ENCODE results near the gene PCDHGB4.
A peak's percentile ranks its signal among the peaks of the same experiment; 100 is the strongest.
"Not testable (repeated sequence)": the region's sequence is repeated elsewhere in the genome, so short reads cannot be mapped to it uniquely, and the experiment has no call there.

Gene PCDHGB4

DNA sequence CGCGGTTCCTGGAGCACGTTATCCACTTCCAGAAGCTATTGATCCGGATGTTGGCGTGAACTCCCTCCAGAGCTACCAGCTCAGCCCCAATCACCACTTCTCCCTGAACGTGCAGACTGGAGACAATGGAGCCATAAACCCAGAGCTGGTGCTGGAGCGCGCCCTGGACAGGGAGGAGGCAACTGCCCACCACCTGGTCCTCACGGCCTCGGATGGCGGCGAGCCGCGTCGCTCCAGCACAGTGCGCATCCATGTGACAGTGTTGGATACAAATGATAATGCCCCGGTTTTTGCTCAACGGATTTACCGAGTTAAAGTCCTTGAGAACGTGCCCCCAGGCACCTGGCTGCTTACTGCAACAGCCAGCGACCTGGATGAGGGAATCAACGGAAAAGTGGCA is 15.9 kb downstream of the PCDHGB4 start:
- H3K79me2 ChIP-seq: no peaks in the 10 kb centered on the region
- no peak for TF ChIP-seq CTCF (IDR thresholded peaks at IDR 0.05)
- H3K9ac ChIP-seq: no peak overlapping the region
- H3K4me3 ChIP-seq (ENCODE audit: low read depth, low read length): no peak overlapping the region
- no peaks in the 10 kb centered on the region for H3K27me3 ChIP-seq (ENCODE audit: control insufficient read depth, insufficient read depth, low read length)
- H3K4me1 ChIP-seq: no peaks in the 10 kb centered on the region
- H3K27ac ChIP-seq: no peak overlapping the region
- no peaks in the 10 kb centered on the region for H3K36me3 ChIP-seq (ENCODE audit: control insufficient read depth, insufficient read depth, low read length)
- H3K9me3 ChIP-seq (ENCODE audit: control insufficient read depth, low read length): peaks cover 9% of the 10 kb centered on the region
- H3K4me2 ChIP-seq (ENCODE audit: low read length): no peak overlapping the region
- no peak overlapping the region for H2AFZ ChIP-seq

DNA sequence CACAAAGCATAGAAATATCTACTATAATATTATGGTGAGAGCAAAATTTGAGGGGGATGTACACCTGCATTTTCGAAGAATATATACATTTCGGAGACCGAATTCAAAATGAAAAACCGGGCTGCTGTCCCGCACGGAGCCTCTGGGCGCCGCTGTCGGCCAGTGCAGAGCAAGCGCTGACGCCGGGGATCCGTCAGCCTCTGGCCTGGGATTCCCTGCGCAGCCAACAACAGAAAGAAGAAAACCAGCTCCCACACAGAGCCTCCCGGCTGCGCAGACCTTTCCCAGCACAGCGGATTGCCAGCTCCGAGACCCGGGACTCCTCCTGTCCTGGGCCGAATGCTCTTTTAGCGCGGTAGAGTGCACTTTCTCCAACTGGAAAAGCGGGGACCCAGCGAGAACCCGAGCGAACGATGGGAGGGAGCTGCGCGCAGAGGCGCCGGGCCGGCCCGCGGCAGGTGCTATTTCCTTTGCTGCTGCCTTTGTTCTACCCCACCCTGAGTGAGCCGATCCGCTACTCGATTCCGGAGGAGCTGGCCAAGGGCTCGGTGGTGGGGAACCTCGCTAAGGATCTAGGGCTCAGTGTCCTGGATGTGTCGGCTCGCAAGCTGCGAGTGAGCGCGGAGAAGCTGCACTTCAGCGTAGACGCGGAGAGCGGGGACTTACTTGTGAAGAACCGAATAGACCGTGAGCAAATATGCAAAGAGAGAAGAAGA is 20.4 kb downstream of the PCDHGB4 start, which contains the start of gene PCDHGB6:
Gene PCDHGB6 (plus strand): TSS at position 232 of the 716 bp plus-strand sequence. CDS start 182 bp downstream, at position 414.
- not testable (repeated sequence) for H3K27ac ChIP-seq

DNA sequence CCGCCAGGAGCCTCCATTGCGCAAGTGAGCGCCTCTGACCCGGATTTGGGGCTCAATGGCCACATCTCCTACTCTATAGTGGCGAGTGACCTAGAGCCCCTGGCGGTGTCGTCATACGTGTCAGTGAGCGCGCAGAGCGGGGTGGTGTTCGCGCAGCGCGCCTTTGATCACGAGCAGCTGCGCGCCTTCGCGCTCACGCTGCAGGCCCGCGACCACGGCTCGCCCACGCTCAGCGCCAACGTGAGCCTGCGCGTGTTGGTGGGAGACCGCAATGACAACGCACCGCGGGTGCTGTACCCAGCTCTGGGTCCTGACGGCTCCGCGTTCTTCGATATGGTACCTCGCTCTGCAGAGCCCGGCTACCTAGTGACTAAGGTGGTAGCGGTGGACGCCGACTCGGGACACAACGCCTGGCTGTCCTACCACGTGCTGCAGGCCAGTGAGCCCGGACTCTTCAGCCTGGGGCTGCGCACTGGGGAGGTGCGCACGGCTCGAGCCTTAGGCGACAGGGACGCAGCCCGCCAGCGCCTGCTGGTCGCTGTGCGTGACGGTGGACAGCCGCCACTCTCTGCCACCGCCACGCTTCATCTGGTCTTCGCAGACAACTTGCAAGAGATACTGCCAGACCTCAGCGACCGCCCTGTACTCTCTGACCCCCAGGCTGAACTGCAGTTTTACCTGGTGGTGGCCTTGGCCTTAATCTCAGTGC is 22.3 kb downstream of the PCDHGB4 start:
- peaks cover 6% of the 10 kb centered on the region for H3K9me3 ChIP-seq (ENCODE audit: control insufficient read depth, low read length)
- H3K4me3 ChIP-seq (ENCODE audit: low read depth, low read length): no peak overlapping the region
- no peak overlapping the region for H2AFZ ChIP-seq
- H3K9ac ChIP-seq: no peak overlapping the region
- H3K4me2 ChIP-seq (ENCODE audit: low read length): no peak overlapping the region
- peaks cover 5% of the 10 kb centered on the region for H3K36me3 ChIP-seq (ENCODE audit: control insufficient read depth, insufficient read depth, low read length)
- TF ChIP-seq CTCF (IDR thresholded peaks at IDR 0.05): no peak
- no peaks in the 10 kb centered on the region for H3K27me3 ChIP-seq (ENCODE audit: control insufficient read depth, insufficient read depth, low read length)
- H3K79me2 ChIP-seq: no peaks in the 10 kb centered on the region
- H3K27ac ChIP-seq: no peak overlapping the region
- no peaks in the 10 kb centered on the region for H3K4me1 ChIP-seq

More for the DNA sequence above, 20.4 kb downstream of the PCDHGB4 start, which contains the start of gene PCDHGB6:
- H2AFZ ChIP-seq; H3K4me1 ChIP-seq; H3K4me2 ChIP-seq (ENCODE audit: low read length); H3K9ac ChIP-seq; H3K79me2 ChIP-seq; H3K36me3 ChIP-seq (ENCODE audit: control insufficient read depth, insufficient read depth, low read length); H3K27me3 ChIP-seq (ENCODE audit: control insufficient read depth, insufficient read depth, low read length): not testable (repeated sequence)
- Histone ChIP-seq H3K4me3 (ENCODE audit: low read depth, low read length) (peak within 1 kb of the TSS; percentile 17), H3K9me3 (ENCODE audit: control insufficient read depth, low read length) (peaks cover 10% of the 10 kb centered on the region)

DNA sequence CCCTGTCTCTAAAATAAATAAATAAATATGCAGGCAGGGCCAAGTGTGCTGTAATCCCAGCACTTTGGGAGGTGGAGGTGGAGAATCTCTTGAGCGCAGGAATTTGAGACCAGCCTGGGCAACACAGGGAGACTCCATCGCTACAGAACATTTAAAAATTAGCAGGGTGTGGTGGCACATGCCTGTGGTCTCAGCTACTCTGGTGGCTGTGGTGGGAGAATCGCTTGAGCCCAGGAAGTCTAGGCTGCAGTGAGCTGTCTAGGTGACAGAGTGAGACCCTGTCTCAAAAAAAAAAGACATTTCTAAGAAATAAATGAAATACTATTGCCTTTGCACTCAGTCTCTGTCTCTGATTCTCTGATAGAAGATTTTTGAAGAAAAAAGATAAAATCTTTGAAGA is 24.1 kb downstream of the PCDHGB4 start:
- Histone ChIP-seq H2AFZ (no peak overlapping the region), H3K79me2 (no peaks in the 10 kb centered on the region), H3K4me1 (no peaks in the 10 kb centered on the region), H3K4me2 (ENCODE audit: low read length) (no peak overlapping the region), H3K4me3 (ENCODE audit: low read depth, low read length) (no peak overlapping the region), H3K27me3 (ENCODE audit: control insufficient read depth, insufficient read depth, low read length) (no peaks in the 10 kb centered on the region), H3K9ac (no peak overlapping the region), H3K27ac (no peak overlapping the region), H3K9me3 (ENCODE audit: control insufficient read depth, low read length) (peaks cover 6% of the 10 kb centered on the region), H3K36me3 (ENCODE audit: control insufficient read depth, insufficient read depth, low read length) (peaks cover 5% of the 10 kb centered on the region)
- no peak for TF ChIP-seq CTCF (IDR thresholded peaks at IDR 0.05)

DNA sequence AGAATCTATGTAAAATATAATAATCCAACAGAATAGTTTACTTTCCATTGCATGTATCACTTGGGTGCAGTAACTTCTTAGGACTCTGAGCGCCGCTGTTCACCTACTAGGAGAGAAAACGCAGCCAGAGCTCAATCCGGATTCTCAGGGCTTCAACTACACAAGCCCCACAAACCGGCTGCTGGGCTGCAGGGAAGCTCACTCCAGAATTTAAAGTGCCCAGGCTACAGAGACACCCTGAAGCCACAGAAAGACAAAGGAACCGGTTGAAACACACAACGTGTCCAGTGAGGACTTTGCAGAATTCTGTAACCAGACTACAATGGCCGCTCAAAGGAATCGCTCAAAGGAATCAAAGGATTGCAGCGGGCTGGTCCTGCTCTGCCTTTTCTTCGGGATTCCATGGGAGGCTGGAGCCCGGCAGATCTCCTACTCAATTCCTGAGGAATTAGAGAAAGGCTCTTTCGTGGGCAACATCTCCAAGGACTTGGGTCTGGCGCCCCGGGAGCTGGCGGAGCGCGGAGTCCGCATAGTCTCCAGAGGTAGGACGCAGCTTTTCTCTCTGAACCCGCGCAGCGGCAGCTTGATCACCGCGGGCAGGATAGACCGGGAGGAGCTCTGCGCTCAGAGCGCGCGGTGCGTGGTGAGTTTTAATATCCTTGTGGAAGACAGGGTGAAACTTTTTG is 25.5 kb downstream of the PCDHGB4 start, which contains the start of gene PCDHGA10:
Gene PCDHGA10 (plus strand): TSS at position 134 of the 686 bp plus-strand sequence. CDS start 189 bp downstream, at position 323.
- Histone ChIP-seq H3K9ac (no peak within 1 kb of the TSS), H3K27ac (peak within 1 kb of the TSS; percentile 33), H3K4me1 (no peaks in the 10 kb centered on the region), H3K9me3 (ENCODE audit: control insufficient read depth, low read length) (peaks cover 6% of the 10 kb centered on the region), H3K27me3 (ENCODE audit: control insufficient read depth, insufficient read depth, low read length) (no peaks in the 10 kb centered on the region), H3K4me2 (ENCODE audit: low read length) (peak within 1 kb of the TSS; percentile 28), H3K79me2 (no peaks in the 10 kb centered on the region), H3K36me3 (ENCODE audit: control insufficient read depth, insufficient read depth, low read length) (peaks cover 5% of the 10 kb centered on the region), H2AFZ (no peak within 1 kb of the TSS), H3K4me3 (ENCODE audit: low read depth, low read length) (peak within 1 kb of the TSS; percentile 48)
- TF ChIP-seq CTCF (IDR thresholded peaks at IDR 0.05): no peak

Data from parathyroid adenoma (tissue), 2 donors.